Activated T-helper 17 cell treated with anti-CD3 and anti-CD28 coated beads, Interleukin-2, amount 50 U/mL, for 72 hours (primary cell): ENCODE results near the gene ERICH6B. TPM values are rescaled to one million over a fixed set of nuclear protein-coding genes. Genes with fewer than 3 reads are reported as not detected.
A peak's percentile ranks its signal among the peaks of the same experiment; 100 is the strongest.
"Not testable (repeated sequence)": the region's sequence is repeated elsewhere in the genome, so short reads cannot be mapped to it uniquely, and the experiment has no call there.

ENCODE experiments used
- ATAC-seq: fragments of 150-1000 bp; cut with Tn5 transposase; replicated peaks from 2 replicates; pipeline ENCODE4 v1.10.0; 2021; ENCODE audit warnings: mild to moderate bottlenecking, moderate library complexity
- H3K27ac Mint-ChIP-seq: one replicate; pipeline ENCODE4 v1.8.0; 2022; ENCODE audit warnings: mixed read lengths
- H3K27me3 Mint-ChIP-seq: one replicate; pipeline ENCODE4 v1.8.0; 2022; ENCODE audit warnings: mixed read lengths
- H3K36me3 Mint-ChIP-seq: one replicate; pipeline ENCODE4 v1.8.0; 2022; ENCODE audit warnings: low read depth, mild to moderate bottlenecking, mixed read lengths
- H3K4me1 Mint-ChIP-seq: one replicate; pipeline ENCODE4 v1.8.0; 2022; ENCODE audit warnings: mixed read lengths
- H3K4me3 Mint-ChIP-seq: one replicate; pipeline ENCODE4 v1.8.0; 2022; ENCODE audit warnings: mild to moderate bottlenecking, mixed read lengths
- H3K9me3 Mint-ChIP-seq: one replicate; pipeline ENCODE4 v1.8.0; 2022; ENCODE audit warnings: mixed read lengths
- total RNA-seq, 2 donors: library from RNA; stranded (reverse); gene quantifications; one replicate each; pipeline ENCODE4 v1.2.3, GENCODE V29; 2022

Gene ERICH6B
- total RNA-seq: not detected

GRCh38 chr13:45615501-45616101, at the start of gene ERICH6B:
Gene ERICH6B, minus strand, starts transcription at chr13:45615739. Its CDS starts 18,734 bp downstream, at chr13:45597005.
- H3K9me3 Mint-ChIP-seq: no peaks in the 10 kb centered on the region
- no peak for ATAC-seq
- H3K4me1 Mint-ChIP-seq: peaks cover 3% of the 10 kb centered on the region
- no peaks in the 10 kb centered on the region for H3K36me3 Mint-ChIP-seq
- H3K27ac Mint-ChIP-seq: no peak within 1 kb of the TSS
- H3K4me3 Mint-ChIP-seq: no peak within 1 kb of the TSS
- H3K27me3 Mint-ChIP-seq: peaks cover 48% of the 10 kb centered on the region

GRCh38 chr13:45662903-45663302, 47.4 kb upstream of the ERICH6B start:
- not testable (repeated sequence) for H3K4me3 Mint-ChIP-seq, H3K4me1 Mint-ChIP-seq, H3K36me3 Mint-ChIP-seq, ATAC-seq, H3K27me3 Mint-ChIP-seq, H3K9me3 Mint-ChIP-seq, H3K27ac Mint-ChIP-seq

GRCh38 chr13:45662162-45662561, 46.6 kb upstream of the ERICH6B start:
- Mint-ChIP-seq H3K27ac (no peak overlapping the region), H3K4me1 (no peaks in the 10 kb centered on the region), H3K9me3 (no peaks in the 10 kb centered on the region), H3K27me3 (no peaks in the 10 kb centered on the region), H3K36me3 (no peaks in the 10 kb centered on the region), H3K4me3 (no peak overlapping the region)
- no peak for ATAC-seq

- H3K9me3 Mint-ChIP-seq, H3K4me3 Mint-ChIP-seq, H3K36me3 Mint-ChIP-seq, H3K27ac Mint-ChIP-seq, H3K27me3 Mint-ChIP-seq, H3K4me1 Mint-ChIP-seq: not testable (repeated sequence)
- ATAC-seq: peak; percentile 40
Observed at GRCh38 chr13:45660458-45660857, 44.9 kb upstream of the ERICH6B start.

GRCh38 chr13:45659536-45659935, 44.0 kb upstream of the ERICH6B start:
- H3K36me3 Mint-ChIP-seq: no peaks in the 10 kb centered on the region
- H3K4me1 Mint-ChIP-seq: no peaks in the 10 kb centered on the region
- ATAC-seq: no peak
- no peak overlapping the region for H3K27ac Mint-ChIP-seq
- no peak overlapping the region for H3K4me3 Mint-ChIP-seq
- no peaks in the 10 kb centered on the region for H3K27me3 Mint-ChIP-seq
- H3K9me3 Mint-ChIP-seq: peaks cover 5% of the 10 kb centered on the region

GRCh38 chr13:45658586-45659235, 43.2 kb upstream of the ERICH6B start:
- H3K27me3 Mint-ChIP-seq: no peaks in the 10 kb centered on the region
- no peaks in the 10 kb centered on the region for H3K36me3 Mint-ChIP-seq
- no peak overlapping the region for H3K27ac Mint-ChIP-seq
- no peaks in the 10 kb centered on the region for H3K4me1 Mint-ChIP-seq
- H3K9me3 Mint-ChIP-seq: peaks cover 7% of the 10 kb centered on the region
- no peak overlapping the region for H3K4me3 Mint-ChIP-seq
- no peak for ATAC-seq

GRCh38 chr13:45654633-45655349, 39.3 kb upstream of the ERICH6B start:
- Mint-ChIP-seq H3K36me3 (no peaks in the 10 kb centered on the region), H3K4me1 (no peaks in the 10 kb centered on the region), H3K4me3 (no peak overlapping the region)

GRCh38 chr13:45645263-45645662, 29.7 kb upstream of the ERICH6B start:
- not testable (repeated sequence) for H3K9me3 Mint-ChIP-seq, H3K27ac Mint-ChIP-seq, H3K36me3 Mint-ChIP-seq, H3K4me1 Mint-ChIP-seq, H3K27me3 Mint-ChIP-seq, ATAC-seq, H3K4me3 Mint-ChIP-seq

More at GRCh38 chr13:45654633-45655349, 39.3 kb upstream of the ERICH6B start:
- peaks cover 8% of the 10 kb centered on the region for H3K9me3 Mint-ChIP-seq
- ATAC-seq: no peak
- no peak overlapping the region for H3K27ac Mint-ChIP-seq
- no peaks in the 10 kb centered on the region for H3K27me3 Mint-ChIP-seq

- ATAC-seq, H3K9me3 Mint-ChIP-seq, H3K4me3 Mint-ChIP-seq, H3K27ac Mint-ChIP-seq, H3K4me1 Mint-ChIP-seq, H3K36me3 Mint-ChIP-seq: not testable (repeated sequence)
- peaks cover 12% of the 10 kb centered on the region for H3K27me3 Mint-ChIP-seq
Observed at GRCh38 chr13:45642159-45642558, 26.6 kb upstream of the ERICH6B start.

- not testable (repeated sequence) for H3K4me1 Mint-ChIP-seq, H3K27ac Mint-ChIP-seq, H3K36me3 Mint-ChIP-seq, H3K9me3 Mint-ChIP-seq, ATAC-seq, H3K4me3 Mint-ChIP-seq
- peaks cover 12% of the 10 kb centered on the region for H3K27me3 Mint-ChIP-seq
Observed at GRCh38 chr13:45635291-45635690, 19.8 kb upstream of the ERICH6B start.

- peaks cover 3% of the 10 kb centered on the region for H3K27me3 Mint-ChIP-seq
- H3K4me1 Mint-ChIP-seq: no peaks in the 10 kb centered on the region
- H3K9me3 Mint-ChIP-seq: no peaks in the 10 kb centered on the region
- no peak overlapping the region for H3K4me3 Mint-ChIP-seq
- no peak overlapping the region for H3K27ac Mint-ChIP-seq
- no peak for ATAC-seq
- H3K36me3 Mint-ChIP-seq: no peaks in the 10 kb centered on the region
Observed at GRCh38 chr13:45630791-45631190, 15.3 kb upstream of the ERICH6B start.

- Mint-ChIP-seq H3K4me1 (no peaks in the 10 kb centered on the region), H3K9me3 (no peaks in the 10 kb centered on the region), H3K4me3 (no peak overlapping the region), H3K27me3 (peaks cover 9% of the 10 kb centered on the region), H3K27ac (no peak overlapping the region), H3K36me3 (no peaks in the 10 kb centered on the region)
- ATAC-seq: no peak
Observed at GRCh38 chr13:45629940-45630339, 14.4 kb upstream of the ERICH6B start.

GRCh38 chr13:45628094-45628493, 12.6 kb upstream of the ERICH6B start:
- Mint-ChIP-seq H3K27me3 (peaks cover 17% of the 10 kb centered on the region), H3K9me3 (no peaks in the 10 kb centered on the region), H3K4me3 (no peak overlapping the region), H3K4me1 (no peaks in the 10 kb centered on the region), H3K36me3 (no peaks in the 10 kb centered on the region), H3K27ac (no peak overlapping the region)
- ATAC-seq: no peak

- no peaks in the 10 kb centered on the region for H3K36me3 Mint-ChIP-seq
- H3K9me3 Mint-ChIP-seq: no peaks in the 10 kb centered on the region
- H3K4me1 Mint-ChIP-seq: no peaks in the 10 kb centered on the region
- no peak for ATAC-seq
- no peak overlapping the region for H3K27ac Mint-ChIP-seq
- H3K4me3 Mint-ChIP-seq: no peak overlapping the region
- peaks cover 20% of the 10 kb centered on the region for H3K27me3 Mint-ChIP-seq
Observed at GRCh38 chr13:45627656-45628055, 12.1 kb upstream of the ERICH6B start.

- H3K27ac Mint-ChIP-seq: no peak overlapping the region
- H3K9me3 Mint-ChIP-seq: no peaks in the 10 kb centered on the region
- no peaks in the 10 kb centered on the region for H3K36me3 Mint-ChIP-seq
- peaks cover 20% of the 10 kb centered on the region for H3K27me3 Mint-ChIP-seq
- ATAC-seq: no peak
- H3K4me1 Mint-ChIP-seq: no peaks in the 10 kb centered on the region
- no peak overlapping the region for H3K4me3 Mint-ChIP-seq
Observed at GRCh38 chr13:45626731-45627374, 11.3 kb upstream of the ERICH6B start.
